ENCODE measurements around the gene FAR1.
"Not testable (repeated sequence)": the region's sequence is repeated elsewhere in the genome, so short reads cannot be mapped to it uniquely, and the experiment has no call there.

Gene FAR1

DNA sequence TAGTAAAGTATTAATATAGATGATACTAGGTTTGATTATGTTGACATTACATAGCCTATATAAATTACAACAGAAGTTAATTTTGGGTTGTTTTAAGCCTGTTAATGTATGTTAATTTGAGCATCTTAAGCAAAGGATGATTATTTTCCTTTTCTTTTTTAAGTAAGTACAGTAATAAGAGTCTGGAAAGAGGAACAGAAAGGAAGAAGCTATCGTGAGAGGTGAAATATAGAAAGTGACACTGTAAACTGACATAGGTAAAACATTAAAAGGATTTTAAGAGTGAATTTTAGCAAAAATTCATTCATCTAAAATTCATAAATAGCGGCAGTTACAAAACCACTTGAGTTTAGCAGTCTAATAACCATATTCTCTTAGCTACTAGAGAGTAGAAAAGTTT is 45.5 kb downstream of the FAR1 start:
- no peak for DNase-seq

GRCh38 chr11:13717331-13717730 is 48.9 kb downstream of the FAR1 start:
- DNase-seq = no peak

GRCh38 chr11:13718394-13718793 is 49.9 kb downstream of the FAR1 start:
- DNase-seq = no peak

DNA sequence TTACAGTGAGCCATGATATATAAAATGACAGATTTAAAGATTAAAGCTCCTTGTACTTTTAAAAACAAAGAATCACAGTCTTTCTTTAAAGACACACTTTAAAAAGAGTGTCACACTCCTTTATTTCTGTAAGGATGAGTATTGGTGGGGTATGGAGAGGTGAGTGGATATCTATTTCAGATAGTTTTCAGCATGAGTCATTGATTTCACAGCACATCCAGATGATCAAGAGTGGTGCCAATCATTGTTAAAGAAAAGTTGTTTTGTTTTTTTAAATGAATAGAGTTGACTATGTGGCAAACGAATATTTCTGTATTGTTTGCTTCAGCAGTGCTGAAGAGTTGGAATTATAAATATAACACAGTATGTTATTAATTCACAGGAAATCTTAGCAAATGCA is 52.5 kb downstream of the FAR1 start:
- no peak for DNase-seq

GRCh38 chr11:13721760-13722159 is 53.3 kb downstream of the FAR1 start:
- DNase-seq = no peak

DNA sequence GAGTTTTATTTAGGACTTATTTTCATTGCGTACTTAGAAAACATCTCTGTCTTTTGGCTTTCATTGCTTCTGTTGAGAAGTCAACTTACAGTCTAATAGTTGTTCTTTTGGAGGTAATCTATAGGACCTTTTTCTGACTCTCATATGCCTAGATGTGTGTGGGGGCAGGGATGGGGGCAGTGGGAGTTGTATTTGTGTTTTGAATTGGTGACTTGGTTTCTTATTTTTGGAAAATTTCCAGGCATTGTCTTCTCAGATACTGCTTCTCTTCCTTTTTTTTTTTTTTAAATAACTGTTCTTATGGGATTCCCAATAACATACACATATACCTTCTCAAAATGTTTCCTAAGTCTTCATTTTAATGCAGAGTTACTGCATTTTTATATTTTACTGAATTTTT is 58.0 kb downstream of the FAR1 start:
- no peak for DNase-seq

- DNase-seq = no peak
Observed at GRCh38 chr11:13728076-13728475, 59.6 kb downstream of the FAR1 start.

DNA sequence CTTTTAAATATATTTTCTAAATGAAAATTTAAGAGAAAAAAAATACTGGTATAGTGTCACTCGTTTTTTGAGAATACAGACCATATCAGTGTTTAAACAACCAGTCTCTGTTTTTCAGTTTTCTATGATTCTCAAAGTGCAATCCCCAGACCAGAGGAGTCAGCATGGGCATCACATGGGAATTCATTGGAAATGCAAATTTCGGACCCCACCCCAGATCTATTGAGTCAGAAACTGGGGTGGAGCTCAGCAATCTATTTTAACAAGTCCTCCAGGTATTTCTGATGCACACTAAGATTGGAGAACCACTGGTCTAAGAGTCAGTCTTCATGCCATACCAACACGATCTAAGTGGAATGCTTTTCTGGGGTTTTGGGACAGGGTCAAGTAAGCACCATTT is 66.1 kb downstream of the FAR1 start:
- no peak for DNase-seq

DNA sequence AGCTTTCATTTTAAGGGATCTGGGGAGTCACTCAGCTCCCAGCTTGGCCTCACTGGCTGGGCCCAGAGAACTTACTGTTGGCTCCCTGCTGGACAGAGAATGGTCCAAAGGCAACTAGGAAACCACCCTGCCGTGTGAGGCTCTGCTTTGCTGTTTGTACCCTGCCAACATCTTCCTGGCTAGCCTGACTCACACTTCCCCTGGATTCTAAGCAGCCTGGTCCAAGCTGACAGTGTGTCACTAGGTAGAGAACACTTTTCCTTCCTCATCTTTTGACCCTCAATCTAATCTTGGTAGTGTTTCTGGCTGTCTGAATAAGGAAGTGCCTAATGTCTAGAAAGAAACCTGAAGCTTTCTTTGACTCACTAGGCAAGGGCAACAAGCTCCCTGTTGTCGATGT is 76.7 kb downstream of the FAR1 start:
- no peak for DNase-seq

- DNase-seq = not testable (repeated sequence)
Observed at GRCh38 chr11:13753316-13753715, 84.8 kb downstream of the FAR1 start.

GRCh38 chr11:13759050-13759449 is 90.6 kb downstream of the FAR1 start:
- DNase-seq = no peak

DNA sequence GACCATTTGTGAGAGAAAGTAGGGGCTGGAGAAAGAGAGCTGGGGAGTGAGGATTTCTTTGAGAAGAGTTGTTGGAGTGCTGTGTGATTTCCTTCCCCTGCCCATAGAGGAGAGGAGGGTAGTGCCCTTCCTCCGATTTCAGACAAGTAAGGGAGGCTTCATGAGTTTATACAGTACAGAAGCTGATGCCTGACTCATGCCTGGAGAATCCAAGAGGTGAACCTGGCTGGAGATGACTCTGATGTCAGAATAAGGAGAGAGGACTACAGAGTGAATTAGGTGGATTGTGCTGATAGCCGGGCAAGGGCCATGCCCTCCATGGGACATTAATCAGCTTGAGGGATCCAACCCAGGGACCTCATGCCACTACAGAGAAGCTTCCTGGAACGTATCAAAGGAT is 91.6 kb downstream of the FAR1 start:
- DNase-seq = no peak

- no peak for DNase-seq
Observed at GRCh38 chr11:13761250-13761649, 92.8 kb downstream of the FAR1 start.

- no peak for DNase-seq
Observed at GRCh38 chr11:13761716-13762115, 93.2 kb downstream of the FAR1 start.

GRCh38 chr11:13762718-13763117 is 94.2 kb downstream of the FAR1 start:
- no peak for DNase-seq

DNA sequence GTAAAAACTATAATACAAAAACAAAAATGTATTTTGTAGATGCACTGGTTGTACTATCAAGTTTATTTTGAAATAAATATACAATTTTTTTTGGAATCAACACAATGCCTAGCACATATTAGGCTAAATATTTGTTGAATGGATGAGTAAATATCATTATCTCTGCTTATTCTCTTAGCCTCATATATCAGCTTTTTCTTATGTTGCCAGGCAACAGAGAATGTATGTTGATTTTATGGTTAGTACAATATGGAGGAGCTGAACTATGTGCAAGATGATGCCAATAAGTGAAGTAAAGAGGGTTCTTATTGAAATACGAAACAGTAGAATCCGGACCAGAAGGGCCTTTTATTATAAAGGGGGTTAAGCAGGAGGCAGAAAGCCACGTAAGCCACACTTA is 94.9 kb downstream of the FAR1 start:
- no peak for DNase-seq

DNA sequence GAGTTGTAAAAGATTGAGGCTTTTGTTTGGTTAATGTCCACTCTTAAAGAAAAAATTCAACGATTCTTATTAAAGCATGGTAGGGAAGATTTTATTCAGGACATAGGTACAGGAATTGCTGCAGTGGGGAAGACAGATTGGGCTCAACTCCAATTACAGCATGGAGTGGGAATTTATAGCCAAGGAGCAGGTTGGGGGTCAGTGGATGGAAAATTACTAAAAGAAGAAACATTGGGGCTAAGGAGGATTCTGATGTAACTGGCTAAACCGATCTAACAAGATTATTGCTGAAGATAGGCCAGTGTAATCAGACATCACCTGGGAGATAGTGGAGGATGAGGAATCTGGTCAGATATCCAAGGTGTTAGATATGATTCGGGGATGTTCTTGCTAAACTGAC is 97.4 kb downstream of the FAR1 start:
- DNase-seq = no peak

- DNase-seq = no peak
Observed at GRCh38 chr11:13767471-13767870, 99.0 kb downstream of the FAR1 start.

GRCh38 chr11:13769188-13769587 is 100.7 kb downstream of the FAR1 start:
- no peak for DNase-seq

- DNase-seq = no peak
Observed at GRCh38 chr11:13771151-13771550, 102.7 kb downstream of the FAR1 start.

- peak; percentile 78 for DNase-seq
Observed at GRCh38 chr11:13772223-13773046, 104.0 kb downstream of the FAR1 start.

GRCh38 chr11:13775471-13775870 is 107.0 kb downstream of the FAR1 start:
- DNase-seq = no peak

GRCh38 chr11:13776134-13776815 is 107.8 kb downstream of the FAR1 start:
- peak; percentile 16 for DNase-seq

DNA sequence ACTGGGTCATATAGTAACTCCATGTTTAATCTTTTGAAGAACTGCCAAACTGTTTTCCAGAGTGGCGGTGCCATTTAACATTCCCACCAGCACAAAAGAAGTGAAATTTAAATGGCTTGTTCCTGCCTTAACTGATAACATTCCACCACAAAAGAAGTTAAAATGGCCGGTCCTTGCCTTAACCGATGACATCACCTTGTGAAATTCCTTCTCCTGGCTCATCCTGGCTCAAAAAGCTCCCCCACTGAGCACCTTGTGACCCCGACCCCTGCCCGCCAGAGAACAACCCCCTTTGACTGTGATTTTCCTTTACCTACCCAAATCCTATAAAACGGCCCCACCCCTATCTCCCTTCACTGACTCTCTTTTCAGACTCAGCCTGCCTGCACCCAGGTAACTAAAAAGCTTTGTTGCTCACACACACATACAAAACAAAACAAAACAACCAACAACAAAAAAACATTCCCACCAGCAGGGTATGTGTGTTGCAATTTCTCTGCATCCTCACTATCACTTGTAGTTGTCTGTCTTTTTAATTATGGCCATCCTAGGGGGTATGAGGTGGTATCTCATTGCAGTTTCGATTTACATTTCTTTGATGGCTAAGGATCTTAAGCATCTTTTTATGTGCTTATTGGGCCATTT is 109.0 kb downstream of the FAR1 start:
- DNase-seq = no peak
